ENCODE data around the gene CROCC2.

CROCC2 gene

DNA sequence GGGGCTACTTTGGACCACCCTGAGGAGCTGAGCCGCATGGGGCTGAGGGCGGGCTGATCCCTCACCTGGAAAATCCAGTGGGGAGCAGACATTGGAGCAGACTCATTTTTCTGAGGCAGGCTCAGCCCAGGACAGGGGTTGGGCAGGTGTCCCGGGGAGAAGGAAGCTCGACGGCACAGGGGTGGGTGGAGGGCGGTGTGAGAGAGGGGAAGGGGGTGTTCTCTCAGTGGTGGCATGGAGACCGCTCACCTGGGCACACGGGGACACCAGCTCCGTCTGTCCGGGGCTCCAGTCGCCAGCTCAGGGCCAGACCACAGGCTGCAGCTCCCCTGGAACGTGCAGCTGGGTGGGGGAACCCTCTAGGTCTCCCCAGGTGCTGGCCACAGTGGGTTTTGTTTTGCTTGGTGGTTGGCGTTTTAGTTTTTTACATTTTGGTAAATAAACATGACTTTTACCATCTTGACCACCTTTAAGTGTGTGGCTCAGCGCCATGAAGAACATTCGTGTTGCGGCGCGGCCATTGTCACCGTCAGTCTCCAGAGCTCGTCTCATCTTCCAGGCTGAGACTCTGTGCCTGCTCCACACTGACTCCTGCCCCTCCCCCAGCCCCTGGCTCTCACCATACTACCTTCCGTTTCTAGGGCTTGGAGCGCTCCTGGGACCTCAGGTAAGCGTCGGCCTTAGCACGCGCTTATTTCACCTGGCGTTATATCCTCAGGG, 5.8 kb upstream of the CROCC2 start:
- TF ChIP-seq, protein P1, sequence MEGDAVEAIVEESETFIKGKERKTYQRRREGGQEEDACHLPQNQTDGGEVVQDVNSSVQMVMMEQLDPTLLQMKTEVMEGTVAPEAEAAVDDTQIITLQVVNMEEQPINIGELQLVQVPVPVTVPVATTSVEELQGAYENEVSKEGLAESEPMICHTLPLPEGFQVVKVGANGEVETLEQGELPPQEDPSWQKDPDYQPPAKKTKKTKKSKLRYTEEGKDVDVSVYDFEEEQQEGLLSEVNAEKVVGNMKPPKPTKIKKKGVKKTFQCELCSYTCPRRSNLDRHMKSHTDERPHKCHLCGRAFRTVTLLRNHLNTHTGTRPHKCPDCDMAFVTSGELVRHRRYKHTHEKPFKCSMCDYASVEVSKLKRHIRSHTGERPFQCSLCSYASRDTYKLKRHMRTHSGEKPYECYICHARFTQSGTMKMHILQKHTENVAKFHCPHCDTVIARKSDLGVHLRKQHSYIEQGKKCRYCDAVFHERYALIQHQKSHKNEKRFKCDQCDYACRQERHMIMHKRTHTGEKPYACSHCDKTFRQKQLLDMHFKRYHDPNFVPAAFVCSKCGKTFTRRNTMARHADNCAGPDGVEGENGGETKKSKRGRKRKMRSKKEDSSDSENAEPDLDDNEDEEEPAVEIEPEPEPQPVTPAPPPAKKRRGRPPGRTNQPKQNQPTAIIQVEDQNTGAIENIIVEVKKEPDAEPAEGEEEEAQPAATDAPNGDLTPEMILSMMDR (conservative IDR thresholded peaks at IDR 0.05) = no peak
- H3K27ac ChIP-seq = no peak overlapping the region

DNA sequence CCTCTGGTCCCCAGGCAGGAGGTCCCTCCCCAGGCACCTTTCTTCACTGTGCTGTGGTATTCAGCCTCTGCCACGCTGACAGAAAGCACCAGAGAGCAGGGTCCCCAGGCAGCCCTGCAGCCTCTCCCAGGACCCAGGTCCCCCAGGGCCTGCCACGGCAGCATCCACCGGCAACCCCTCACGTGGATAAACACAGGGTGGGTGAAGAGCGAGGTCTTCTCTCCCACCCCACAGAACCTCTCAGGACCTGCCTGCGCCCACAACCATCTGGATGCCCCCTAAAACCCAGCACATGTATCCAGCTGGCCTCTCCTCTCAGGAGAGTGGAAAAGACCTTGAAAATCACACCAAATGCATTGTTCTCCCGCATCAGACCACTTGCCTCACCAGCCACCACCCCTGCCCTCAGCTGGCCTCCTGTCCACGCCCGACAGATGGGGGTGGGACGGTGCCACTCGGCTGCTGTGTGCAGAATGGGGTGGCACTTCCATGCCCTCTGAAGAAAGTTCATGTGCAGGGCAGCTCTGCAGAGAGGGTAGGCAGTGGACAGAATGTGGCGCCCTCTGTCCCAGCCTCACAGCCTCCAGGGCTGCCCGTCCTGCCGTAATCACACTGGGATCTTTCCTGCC, 4.0 kb upstream of the CROCC2 start:
- TF ChIP-seq, protein P1 (conservative IDR thresholded peaks at IDR 0.05) = no peak
- peak overlapping the region; percentile 56 for H3K27ac ChIP-seq

DNA sequence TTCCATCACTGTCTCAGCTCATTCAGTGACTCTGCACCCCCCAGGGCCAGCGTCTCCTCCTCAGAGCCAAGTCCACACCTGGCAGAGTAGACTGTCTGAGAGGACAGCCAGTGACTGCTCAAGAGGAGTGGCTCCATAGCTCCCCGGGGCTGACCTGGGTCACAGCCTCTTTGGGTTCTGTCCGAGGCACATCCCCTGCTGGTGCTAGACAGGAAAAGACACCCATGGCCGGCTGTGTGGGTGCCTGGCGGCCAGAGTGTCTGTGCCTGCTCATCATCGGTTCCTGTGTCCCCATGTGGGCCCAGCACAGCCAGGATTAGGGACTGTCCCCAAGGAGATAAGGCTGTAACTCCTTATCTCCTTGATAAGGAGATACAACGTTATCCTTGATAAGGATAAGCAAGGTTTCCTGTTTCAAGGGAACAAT, 3.5 kb upstream of the CROCC2 start:
- TF ChIP-seq, protein P1 (conservative IDR thresholded peaks at IDR 0.05) = no peak
- H3K27ac ChIP-seq = peak overlapping the region; percentile 56

DNA sequence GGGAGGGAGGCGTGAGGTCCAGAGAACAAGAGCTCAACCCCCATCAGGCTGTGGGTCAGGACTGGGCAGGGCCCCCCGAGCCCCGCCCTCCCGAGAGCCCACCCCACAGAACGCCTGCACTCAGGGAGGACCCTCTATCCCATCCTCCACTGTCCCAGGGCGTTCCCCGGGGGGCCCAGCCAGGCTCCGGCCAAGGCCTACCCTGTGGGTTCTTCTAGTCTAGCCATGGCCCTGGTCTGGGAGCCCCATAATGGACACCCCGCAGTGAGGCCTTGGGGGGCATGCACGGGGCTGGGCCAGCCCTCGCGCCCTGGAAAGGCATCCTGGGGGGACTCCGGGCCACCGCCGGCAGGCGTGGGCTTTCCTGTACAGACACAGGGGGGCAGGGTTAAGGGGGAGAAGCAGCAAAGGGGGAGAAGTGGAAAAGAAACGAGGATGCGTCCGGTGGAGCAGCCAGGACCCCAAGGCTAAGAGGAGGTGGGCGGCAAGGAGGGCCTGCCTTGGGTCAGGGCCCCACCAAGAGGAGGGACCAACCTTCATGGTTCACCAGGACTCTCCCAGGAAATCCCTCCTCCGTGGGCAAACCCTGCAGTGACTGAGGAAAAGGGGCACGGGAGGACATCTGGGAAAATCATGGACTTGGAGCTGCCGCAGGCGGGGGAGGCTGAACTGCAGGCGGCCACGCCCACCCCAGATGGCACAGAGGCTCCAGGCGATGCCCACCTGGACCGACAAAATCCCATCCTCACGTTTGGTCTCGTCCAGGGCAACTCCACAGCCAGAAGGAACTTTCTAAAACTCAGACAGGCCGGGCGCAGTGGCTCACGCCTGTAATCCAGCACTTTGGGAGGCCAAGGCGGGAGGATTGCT, 2.7 kb upstream of the CROCC2 start:
- TF ChIP-seq, protein P1 (conservative IDR thresholded peaks at IDR 0.05) = no peak
- peak overlapping the region; percentile 56 for H3K27ac ChIP-seq

DNA sequence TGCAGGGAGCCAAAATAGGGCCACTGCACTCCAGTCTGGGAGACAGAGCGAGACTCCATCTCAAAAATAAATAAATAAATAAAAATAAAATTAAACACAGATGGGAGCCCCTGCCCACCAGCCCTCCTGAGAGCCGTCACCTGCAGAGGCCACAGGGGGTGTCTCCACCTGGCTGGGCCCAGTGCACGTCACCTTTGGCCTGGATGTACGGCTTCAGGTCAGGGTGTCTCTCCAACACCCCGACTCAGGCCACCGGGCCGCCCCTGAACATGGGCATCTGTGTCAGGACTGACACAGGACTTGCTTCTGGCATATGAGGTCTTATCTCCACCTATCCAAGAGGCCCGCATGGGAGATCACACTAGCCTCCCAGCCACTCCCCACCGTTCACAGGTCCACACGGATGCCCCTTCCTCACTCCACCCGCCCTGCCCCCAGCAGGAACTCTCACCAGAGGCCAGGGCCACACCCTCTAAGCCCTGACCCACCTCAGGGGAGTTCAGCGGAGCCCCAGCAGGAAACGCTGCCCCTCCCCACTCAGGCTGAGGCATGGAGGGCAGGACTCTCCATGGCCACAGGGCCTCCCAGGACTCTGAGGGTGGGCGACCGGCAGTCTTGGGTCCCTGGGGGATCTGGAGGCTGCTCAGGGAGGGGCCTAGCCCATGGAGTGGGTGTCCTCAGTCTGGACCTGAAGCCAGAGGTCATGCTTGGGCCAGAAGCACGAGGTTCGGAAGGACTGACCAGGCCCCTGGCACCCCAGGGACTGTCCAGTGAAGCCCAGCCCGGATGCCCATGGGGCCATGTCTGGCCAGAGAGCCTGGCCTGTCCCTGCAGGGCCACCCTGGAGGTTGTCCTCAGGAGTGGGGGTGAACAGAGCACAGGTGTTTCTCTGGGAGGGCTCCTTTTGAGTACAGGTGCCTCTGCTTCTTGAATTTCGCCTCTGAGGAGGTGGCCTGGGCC, 1.6 kb upstream of the CROCC2 start:
- TF ChIP-seq, protein P1 (conservative IDR thresholded peaks at IDR 0.05) = no peak
- H3K27ac ChIP-seq = no peak overlapping the region

DNA sequence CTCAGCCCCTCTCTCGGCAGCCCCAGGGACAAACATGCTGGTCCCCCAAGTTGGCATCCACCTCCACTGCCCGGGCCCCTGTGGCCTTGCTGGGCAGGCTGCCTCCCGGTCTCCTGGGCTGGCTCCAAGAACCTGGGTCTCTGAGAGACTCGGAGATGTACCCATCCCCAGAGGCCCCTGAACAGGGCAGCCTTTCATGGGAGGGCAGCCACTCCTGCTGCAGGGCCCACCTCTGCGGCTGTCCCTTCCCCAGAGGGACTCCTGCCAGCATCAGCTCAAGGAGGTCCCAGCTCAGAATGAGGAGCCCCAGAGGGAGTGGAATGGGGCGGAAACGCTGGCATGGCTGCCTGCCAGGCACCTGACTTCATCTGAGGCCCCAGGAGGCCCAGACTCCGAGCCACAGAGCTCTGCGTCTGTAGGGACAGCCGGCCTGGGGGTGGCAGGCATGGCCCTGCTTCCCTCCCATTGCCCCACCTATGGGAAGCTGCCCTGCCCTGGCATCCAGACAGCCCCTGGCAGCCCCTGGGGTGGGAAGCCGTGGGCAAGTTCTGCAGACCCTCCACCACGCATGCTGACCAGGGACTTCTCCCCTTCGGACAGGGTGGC, 857 bp upstream of the CROCC2 start:
- TF ChIP-seq, protein P1 (conservative IDR thresholded peaks at IDR 0.05) = no peak
- no peak overlapping the region for H3K27ac ChIP-seq
